ENCODE measurements around the gene AKTIP.

DNA sequence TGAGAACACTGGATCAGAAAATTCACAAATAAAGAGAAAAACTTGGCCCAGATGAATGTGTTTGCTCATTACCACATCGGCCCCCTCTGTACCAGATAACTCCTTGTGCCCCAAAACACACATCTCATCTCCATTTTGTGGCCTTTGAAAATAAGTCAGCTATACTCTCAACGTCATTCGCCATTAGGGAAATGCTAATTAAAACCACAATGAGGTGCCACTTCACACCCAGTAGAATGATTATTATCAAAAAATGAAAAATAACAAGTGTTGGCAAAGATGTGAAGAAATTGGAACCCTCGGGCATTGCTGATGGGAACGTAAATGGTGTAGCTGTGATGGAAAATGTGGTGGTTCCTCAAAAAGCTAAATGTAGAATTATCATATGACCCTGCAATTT is 34.6 kb upstream of the AKTIP start:
- TF ChIP-seq, protein P1, sequence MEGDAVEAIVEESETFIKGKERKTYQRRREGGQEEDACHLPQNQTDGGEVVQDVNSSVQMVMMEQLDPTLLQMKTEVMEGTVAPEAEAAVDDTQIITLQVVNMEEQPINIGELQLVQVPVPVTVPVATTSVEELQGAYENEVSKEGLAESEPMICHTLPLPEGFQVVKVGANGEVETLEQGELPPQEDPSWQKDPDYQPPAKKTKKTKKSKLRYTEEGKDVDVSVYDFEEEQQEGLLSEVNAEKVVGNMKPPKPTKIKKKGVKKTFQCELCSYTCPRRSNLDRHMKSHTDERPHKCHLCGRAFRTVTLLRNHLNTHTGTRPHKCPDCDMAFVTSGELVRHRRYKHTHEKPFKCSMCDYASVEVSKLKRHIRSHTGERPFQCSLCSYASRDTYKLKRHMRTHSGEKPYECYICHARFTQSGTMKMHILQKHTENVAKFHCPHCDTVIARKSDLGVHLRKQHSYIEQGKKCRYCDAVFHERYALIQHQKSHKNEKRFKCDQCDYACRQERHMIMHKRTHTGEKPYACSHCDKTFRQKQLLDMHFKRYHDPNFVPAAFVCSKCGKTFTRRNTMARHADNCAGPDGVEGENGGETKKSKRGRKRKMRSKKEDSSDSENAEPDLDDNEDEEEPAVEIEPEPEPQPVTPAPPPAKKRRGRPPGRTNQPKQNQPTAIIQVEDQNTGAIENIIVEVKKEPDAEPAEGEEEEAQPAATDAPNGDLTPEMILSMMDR (IDR thresholded peaks at IDR 0.05), result no peak
- TF ChIP-seq EZH2 (IDR thresholded peaks at IDR 0.05), result no peak

All from neural progenitor cell (in vitro differentiated cells).